ENCODE results near the gene NFKBIE. TPM values are rescaled to one million over a fixed set of nuclear protein-coding genes. Genes with fewer than 3 reads are reported as not detected.
A peak's percentile ranks its signal among the peaks of the same experiment; 100 is the strongest.

Gene NFKBIE
- total RNA-seq, 1 donor from 2014 or later: 2.4 TPM

DNA sequence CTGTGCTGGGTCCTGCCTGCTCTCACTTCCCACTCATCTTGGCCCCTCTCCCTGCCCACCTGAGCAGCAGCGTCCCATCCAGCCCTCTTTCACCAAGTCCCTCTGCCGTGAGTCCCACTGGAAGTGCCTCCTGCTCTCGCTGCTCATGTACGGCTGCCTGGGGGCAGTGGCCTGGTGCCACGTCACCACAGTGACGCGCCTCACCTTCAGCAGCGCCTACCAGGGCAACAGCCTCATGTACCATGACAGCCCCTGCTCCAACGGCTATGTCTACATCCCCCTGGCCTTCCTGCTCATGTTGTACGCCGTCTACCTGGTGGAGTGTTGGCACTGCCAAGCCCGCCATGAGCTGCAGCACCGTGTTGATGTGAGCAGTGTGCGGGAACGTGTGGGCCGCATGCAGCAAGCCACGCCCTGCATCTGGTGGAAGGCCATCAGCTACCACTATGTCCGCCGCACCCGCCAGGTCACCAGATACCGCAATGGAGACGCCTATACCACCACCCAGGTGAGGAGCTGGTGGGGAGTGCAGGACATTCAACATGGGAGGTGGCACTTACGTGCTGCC is 7.7 kb upstream of the NFKBIE start:
- DNase-seq (ENCODE audit: low spot score): no peak

DNA sequence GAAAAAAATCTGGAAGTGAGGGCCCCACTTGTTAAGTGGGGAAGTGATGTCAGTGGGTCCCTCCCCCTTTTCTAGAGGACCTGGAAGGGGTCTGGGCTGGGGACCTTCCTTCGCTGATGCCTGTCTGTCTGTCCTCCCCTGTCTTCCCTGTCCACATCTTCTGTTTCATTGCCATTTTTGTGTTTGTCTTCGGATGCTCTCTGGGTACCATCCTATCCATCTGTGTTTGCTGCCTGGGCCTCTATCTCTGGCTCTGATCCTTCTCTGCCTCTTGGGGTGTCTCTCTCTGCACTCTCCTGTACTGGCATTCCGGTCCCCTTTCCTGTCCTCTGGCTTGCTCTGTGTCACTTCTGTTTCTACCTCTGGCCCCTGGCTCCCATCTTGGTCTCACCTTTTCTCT is 7.2 kb upstream of the NFKBIE start:
- DNase-seq (ENCODE audit: low spot score): no peak

DNA sequence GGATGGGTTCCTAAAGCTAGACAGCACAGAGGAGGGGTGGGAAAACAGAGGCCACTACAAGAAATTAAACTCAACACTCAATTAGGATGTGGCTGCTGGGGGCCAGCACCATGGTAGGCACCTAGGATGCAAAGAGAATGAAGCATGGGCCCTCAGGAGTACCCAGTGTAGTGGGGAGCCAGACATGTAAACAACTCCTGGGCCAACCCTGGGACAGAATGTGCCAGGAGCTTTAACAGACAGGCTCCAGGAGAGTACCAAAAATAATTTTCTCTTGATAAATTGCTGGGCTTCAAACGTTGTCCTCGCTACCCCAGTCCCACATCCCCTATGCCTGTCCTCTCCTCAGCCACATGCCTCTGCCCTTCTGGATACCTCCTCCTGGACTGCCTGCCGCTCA is 6.6 kb upstream of the NFKBIE start:
- no peak for DNase-seq (ENCODE audit: low spot score)

DNA sequence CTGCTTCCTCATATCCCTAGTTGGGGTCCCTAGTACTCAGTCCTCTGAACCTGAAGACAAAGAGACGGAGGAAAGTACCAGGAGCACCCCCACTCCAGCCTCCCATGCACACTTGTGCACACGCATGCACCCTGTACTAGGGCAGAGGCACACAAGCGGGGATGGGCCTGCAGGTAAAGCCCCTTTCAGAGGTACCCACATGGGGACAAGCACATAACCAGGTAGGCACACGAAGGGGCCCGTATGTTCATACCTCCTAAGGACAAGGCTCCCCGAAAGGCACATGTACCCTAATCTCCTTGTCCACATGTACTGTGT is 6.0 kb upstream of the NFKBIE start:
- DNase-seq (ENCODE audit: low spot score): no peak

DNA sequence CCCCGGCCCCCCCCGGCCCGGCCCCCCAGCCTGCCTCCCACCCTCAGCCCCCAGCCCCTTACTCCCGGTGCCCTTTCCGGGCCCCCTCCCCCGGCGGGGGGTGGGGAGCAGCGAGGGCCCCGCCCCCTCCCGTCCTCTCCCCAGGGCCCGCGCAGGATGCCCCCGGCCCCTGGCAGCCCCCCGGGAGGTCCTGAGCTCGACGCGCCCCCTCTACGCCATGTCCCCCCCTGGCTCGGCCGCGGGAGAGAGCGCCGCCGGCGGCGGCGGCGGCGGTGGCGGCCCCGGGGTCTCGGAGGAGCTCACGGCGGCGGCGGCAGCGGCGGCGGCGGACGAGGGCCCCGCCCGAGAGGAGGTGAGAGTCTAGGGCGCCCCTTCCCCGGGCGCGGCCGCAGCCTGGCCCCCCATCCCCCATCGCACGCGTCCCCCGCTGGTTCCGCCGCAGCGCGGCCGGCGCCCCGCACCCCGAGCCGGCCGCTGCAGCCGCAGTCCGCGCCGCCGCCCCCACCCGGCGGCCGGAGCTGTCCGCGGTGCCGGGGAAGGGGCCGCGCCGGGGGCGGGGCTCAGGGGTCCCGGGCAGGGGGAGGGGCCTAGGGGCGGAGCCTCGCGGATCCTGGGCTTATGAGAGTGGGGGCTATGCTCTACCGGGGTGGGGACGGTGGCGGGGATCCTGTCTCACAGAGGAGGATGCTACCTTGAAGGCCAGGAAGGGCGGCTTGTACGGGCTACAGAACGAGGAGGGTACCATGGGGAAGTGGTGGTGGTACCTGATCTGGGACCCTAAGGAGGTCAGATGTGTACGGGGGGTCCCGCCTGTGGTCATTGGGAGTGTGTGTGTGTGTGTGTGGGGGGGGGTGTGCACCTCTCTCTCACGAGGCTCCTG is 5.4 kb upstream of the NFKBIE start:
- DNase-seq (ENCODE audit: low spot score): no peak

DNA sequence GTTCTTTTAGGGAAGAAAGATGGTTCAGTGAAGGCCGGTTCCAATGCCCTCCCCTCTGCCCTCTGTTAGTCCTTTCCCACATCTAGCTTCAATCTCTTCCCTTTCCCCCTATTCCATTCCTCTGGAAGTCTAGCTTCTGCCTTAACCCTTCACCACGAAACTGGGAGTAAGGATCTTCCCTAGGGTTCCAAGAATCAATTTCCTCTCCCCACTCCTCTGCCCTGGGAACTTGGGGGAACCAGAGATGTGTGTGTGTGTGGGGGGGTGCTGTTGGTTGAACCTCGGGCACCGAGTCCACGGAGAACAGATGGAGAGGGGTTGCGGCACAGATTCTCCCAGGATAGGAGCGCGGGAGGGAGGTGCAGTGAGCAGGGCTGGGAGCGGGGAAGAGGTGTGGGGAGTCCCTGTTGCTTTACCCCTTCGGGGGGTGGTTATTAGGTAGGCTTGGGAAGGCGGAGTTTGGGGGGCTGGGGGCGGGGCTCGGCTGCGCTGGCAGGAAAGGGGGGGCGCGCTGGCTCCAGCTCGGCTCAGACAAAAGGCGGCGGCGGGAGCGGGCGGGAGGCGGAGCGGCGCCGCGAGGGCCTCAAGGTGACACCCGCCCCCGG is 4.7 kb upstream of the NFKBIE start, which contains the start of gene TMEM151B:
TMEM151B (plus strand) TSS at position 530 of the 605 bp plus-strand sequence. CDS start 293 bp downstream, outside the sequence.
- DNase-seq (ENCODE audit: low spot score): no peak

DNA sequence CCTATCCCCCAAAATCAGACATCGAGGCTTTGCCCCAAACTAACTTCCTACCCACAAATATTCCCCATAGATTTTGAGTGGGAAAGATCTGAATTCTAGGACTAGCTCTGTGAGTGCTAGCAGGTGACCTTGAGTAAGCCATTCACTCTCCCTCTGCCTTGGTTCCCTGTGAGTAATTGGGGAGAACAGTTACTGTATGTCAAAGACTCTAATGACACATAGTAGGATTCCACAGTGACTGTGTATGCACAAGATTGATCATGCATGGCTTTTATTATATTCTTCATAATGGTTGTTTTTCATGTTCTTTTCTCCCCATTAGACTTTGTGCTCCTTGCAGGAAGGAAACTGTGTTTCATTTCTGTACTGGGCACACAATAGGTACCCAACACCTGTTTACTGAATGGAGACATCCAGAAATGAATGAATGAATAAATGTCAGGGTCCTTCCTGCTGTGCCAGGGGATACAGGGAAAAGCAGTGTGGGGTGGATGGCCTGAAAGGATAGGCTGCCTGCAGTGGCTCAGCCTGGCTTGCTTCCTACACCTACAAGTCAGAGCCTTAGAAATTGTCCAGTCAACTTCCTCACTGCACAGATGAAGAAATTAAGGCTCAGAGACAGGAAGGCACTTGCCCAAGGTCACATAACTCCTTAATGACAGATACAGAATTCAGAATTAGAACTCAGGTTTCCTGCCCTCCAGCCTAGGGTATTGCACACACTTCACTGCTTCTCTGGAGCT is 4.0 kb upstream of the NFKBIE start:
- DNase-seq (ENCODE audit: low spot score): no peak

DNA sequence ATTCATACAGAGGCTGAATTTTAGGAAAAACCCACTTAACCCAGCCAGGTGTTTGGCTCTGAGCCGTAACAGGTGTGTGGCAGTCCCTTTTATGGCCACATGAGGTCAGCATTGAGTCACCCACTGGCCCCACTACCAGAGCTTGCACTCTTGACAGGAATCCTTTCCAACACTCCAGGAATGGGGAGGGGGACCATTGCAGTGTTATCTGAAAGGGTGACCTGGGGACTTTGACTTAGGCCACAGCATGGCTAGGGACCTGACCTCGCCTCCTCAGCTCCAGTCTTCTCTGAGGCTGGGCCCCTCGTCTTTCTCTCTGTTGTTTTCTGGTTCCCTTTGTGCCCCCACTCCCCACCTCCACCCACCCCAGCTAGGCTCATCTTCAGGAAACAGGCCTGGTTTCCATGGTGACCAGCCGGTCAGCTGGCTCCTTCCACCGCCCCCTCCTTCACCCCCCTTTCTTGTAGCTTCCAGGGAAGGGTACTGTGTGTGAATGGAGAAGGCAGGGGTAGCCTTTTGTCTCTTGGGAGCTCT is 2.8 kb upstream of the NFKBIE start:
- DNase-seq (ENCODE audit: low spot score): peak; percentile 48

DNA sequence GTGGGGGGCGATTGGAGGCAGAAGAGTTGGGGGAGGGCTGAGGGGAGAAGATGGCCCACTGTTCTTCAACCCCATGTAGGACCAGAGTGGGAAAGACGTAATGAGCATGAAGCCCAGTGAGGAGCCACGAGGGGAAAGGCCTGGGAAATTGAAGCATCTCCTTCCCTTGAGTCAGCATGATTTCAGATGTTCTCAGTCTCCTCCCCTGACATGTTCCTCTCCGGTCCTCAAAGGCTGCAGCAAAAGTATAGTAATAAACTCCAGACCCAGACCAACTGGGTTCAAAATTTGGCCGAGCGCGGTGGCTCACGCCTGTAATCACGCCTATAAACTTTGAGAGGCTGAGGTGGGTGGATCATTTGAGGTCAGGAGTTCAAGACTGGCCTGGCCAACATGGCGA is 1.9 kb upstream of the NFKBIE start:
- no peak for DNase-seq (ENCODE audit: low spot score)

DNA sequence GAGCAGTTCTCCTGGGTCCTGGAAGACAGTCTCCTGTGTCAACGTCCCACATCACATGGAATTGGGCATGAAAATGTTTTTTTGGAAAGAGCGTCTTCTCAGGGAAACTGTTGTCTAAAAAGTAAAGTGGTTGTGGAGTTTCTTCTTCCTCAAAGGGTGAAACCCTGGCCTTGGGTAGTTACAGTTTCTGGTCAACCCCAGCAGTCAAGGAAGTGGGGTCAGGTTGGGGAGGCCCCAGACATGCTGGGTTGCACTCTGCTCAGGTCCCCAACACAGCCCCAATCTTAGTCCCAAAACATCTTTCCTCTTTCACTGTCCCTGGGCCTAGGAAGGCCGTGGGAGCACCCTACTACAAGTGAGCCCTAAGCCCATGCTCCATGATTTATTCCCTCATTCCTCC is 996 bp upstream of the NFKBIE start:
- no peak for DNase-seq (ENCODE audit: low spot score)

DNA sequence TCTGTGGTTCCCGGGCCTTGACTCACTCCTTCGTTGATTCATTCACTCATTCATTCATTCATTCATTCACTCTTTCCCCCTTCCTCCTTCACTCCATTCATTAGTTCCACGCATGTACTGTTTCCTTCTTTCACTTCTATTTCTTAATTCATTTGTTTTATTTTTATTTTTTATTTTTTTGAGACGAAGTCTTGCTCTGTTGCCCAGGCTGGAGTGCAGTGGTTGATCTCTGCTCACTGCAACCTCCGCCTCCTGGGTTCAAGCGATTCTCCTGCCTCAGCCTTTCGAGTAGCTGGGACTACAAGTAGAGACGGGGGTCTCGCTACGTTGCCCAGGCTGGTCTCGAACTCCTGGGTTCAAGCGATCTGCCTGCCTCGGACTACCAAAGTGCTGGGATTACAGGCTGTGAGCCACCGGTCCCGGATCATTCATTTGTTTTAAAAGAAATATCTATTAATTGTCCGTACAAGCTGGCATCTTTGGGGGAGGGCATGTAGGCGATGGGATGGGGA is 427 bp upstream of the NFKBIE start:
- DNase-seq (ENCODE audit: low spot score): no peak

DNA sequence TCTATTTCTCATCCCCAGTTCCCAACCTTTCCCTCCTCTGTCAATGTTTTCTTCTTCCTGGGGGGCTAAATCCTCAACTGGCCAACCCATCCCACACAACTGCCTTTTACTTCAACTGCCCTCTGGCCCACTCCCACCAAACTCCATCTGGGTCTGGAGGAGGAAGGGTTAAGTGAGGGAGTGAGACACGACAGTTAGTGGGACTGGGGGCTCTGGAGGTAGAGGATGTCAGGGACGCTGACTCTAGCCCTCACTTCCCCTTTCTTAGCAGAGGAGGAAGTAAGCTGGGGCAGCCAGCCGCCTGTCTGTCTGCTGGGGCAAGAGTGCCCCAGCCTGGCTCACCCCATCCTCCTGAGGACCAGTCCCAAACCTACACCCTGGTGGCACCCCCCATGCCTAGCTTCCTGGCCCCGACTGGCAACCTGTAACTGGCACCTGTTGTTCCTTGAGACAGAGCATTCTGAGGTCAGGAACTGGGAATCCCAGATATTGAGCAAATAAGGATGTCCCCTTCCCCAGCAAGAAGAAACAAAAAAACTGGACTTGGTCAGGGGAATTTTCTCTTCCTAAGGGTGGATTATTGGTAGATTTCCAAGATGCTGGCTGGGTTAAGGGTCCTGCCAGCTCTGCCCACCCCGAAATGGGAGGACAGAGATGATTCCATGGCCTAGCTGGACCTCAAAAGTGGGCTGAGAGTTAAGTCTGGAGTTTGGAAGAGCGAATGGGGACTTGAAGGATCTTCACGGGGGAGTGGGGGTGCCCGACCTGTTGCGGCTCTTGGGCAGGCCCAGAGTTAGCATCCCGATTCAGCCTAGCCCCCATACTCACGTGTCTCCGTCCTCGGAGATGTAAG is 971 bp downstream of the NFKBIE start:
- DNase-seq (ENCODE audit: low spot score): no peak

DNA sequence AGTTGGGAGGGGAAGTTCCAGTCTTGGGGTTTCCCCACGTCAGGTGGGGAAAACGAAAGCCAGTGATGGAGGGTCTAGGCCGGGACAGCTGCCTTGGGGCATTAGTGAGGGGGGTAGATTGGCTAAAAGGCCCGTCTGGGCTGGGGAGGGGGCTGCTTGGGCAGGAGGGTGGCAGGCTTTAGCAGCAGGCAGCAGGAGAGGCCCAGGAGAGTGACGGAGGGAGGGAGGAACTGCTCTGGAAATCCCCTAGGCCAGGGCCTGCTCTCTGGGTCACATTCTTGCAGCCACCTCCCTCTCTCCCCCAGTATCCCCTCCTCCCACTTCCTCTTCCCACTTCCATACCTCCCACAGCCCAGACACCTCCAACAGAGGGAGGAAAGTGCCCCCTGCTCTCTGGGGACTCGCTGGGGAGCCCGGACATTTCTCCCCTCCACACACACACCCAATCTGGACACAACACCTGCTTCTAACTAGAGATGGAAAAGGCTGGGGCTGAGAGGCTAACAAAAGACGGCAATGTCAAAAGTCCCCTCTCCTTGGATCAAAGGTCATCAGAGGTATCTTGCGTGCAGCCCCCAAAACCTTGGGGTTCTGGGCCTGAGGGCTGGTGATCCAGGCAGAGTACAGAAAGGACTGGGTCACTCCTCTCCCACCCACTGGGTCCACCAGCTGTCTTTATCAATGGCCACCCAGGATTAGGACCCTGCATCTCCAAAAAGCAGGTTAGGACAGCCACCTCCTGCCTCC is 1.8 kb downstream of the NFKBIE start:
- no peak for DNase-seq (ENCODE audit: low spot score)

DNA sequence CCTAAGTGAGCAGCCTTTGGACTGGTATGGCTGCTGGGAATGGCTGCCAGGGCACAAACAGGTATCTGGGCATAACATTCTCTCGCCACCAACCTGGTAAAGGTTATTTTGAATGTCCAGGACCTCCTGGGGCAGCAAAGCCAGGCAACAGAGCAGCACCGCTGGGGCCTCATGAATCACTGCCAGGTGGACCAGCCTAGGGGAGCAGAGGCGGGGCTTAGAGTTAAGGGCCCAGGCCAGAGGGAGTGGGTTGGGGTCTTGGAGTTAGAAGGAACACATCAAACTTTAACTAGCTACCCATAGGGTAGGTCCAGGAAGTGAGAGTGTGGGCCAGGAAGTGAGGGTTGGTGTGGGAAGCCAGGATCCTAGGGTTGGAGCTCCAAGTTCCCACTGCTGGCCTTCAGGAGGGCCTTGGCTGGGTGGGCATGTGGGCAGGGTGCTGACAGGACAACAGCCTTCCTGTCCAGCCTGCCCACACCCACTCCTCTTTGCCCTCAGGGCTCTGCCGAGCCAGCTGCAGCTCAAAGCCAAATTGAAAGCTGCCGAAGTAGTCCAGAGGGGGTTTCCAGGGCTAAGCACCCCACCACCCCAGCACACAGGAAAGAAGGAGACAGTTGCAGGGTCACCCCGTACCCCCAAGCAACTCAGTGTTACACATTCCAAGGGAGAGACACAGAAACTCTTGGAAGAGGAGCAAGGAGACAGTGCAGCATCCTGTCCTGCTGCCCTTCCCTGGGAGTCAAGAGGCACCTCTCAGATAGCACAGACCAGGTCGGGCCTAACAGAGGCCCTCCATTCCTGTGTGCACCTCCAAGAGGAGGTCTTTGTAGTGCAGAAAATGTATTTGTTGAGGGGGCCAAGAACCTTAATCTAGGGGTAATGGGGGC is 2.6 kb downstream of the NFKBIE start:
- DNase-seq (ENCODE audit: low spot score): no peak

DNA sequence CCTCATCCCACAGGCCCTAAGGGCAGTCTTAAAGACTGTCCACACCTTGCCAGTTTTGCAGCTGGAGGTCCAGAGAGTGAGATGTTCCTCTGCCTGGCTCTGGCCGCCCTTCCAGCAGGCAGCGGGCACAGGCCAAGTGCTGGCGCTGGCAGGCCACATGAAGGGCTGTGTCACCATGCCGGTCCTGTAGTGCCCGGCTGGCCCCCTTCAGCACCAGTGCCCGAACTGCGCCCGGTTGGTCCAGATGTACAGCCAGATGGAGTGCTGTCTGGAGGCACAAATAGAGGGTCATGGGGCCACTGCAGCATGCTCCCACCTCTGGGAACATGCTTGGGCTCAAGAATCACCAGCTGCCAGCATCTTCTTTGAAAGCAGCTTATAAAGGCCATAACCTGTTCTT is 3.8 kb downstream of the NFKBIE start:
- no peak for DNase-seq (ENCODE audit: low spot score)

DNA sequence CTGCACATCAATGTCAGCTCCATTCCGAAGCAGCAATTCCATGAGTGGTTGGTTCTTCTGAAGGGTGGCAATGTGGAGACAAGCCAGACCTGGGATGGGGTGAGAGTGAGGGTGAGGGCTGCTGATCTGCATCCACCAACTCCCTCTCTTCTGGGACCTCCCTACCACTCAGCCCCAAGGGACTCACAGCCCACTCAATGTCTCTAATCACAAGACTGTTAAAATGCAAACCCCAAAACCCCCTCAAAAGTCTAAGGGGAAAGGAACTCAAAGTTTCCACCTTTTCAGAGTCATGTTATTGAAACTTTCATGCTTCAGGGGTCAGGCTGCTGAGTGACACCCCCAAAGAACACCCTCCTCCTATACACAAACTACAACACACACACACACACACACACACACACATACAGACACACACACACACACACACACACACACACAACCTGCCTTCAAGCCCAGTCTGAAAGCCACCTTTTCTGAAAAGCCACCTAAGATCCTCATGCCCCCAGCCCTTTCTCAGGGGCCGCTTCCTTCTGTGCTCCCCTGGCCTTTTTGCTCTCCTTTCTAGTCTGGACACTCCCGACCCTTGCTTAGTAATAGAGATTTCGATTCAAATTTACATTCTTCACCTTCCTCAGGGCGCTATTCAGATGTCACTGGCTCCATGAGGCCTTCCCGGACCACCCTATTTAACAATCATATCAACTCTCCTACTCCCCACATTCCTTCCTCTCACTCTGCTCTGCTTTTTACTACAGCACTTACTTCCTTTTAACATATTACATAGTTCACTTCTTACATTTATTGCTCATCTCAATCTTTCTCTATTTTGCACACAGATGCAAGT is 4.7 kb downstream of the NFKBIE start:
- no peak for DNase-seq (ENCODE audit: low spot score)

DNA sequence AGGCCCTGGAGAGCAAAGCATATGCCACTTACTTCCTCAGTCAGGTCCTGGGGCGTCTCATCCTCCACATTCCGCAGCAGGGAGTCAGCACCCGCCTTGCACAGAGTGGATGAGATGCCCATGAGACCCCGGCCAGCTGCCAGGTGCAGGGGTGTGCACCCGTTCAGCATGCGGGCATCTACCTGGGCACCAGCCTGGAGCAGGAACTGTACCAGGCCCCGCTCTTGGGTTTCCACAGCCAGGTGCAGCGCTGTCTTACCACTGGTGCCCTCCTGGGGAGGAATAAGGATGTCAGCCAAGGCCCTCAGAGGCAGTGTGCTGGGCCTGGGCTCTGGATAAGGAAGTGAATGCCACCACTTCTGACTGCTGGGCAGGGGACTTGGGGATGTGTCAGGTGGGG is 5.3 kb downstream of the NFKBIE start:
- DNase-seq (ENCODE audit: low spot score): no peak

DNA sequence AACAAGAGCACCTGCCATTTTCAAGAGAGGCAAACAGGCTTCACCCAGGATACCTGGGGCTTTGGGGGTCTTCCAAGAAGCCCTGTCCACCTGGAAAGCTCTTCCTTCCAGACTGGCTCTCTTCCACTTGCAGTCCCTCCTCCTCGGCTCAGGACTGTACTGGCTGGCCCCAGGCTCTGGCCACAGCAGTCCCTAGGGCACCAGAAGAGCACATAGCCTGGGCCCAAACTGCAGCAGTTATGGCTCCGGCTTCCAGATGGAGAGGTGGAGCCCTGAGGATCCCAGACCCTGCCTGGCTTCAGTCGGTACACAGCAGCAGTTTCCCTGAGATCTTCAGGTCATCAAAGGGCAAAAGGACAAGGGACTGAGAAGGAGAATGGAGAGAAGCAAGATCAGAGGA is 6.4 kb downstream of the NFKBIE start:
- DNase-seq (ENCODE audit: low spot score): no peak

Data from umbilical cord (tissue), 2 donors.